HepG2 (cell line): ENCODE measurements around the gene ZDHHC24. TPM values are rescaled to one million over a fixed set of nuclear protein-coding genes. Genes with fewer than 3 reads are reported as not detected.

Experiments
- ARNT2 ChIP-seq: sonication (generic); formaldehyde crosslinking; IDR thresholded peaks from 2 replicates; pipeline ENCODE4 v1.8.0; 2022; ENCODE audit warnings: mild to moderate bottlenecking, low read depth, missing genetic modification reagents, moderate library complexity
- ATF3 ChIP-seq: sonication (generic); formaldehyde crosslinking; IDR thresholded peaks from 2 replicates; pipeline ENCODE4 v1.4.0; 2020; ENCODE audit warnings: missing genetic modification reagents
- CEBPZ ChIP-seq: IDR thresholded peaks from 2 replicates; pipeline ENCODE4 v1.6.1; 2012; ENCODE audit warnings: low read length, improper control_type of control experiment
- DNMT1 ChIP-seq: sonication (generic); formaldehyde crosslinking; IDR thresholded peaks from 2 replicates; pipeline ENCODE4 v1.5.1; 2020; ENCODE audit warnings: mild to moderate bottlenecking, missing genetic modification reagents
- HMG20A ChIP-seq: IDR thresholded peaks from 2 replicates; pipeline ENCODE4 v1.6.1; 2016; ENCODE audit warnings: borderline replicate concordance
- MIER3 ChIP-seq: IDR thresholded peaks from 2 replicates; pipeline ENCODE4 v1.6.1; 2016; ENCODE audit warnings: missing compliant biosample characterization, borderline replicate concordance
- MTF2 ChIP-seq: sonication (generic); formaldehyde crosslinking; IDR thresholded peaks from 2 replicates; pipeline ENCODE4 v1.5.0; 2020; ENCODE audit warnings: missing genetic modification reagents, borderline replicate concordance
- PCBP2 ChIP-seq: fragments of 200-400 bp; formaldehyde crosslinking; optimal IDR thresholded peaks from 2 replicates; pipeline ENCODE3; 2018; ENCODE audit warnings: low read length, low read depth; ENCODE audit not compliant: poor library complexity, severe bottlenecking
- ZNF142 ChIP-seq: sonication (generic); formaldehyde crosslinking; IDR thresholded peaks from 2 replicates; pipeline ENCODE4 v1.4.0; 2020; ENCODE audit warnings: missing genetic modification reagents
- ZNF615 ChIP-seq: sonication (generic); formaldehyde crosslinking; IDR thresholded peaks from 2 replicates; pipeline ENCODE4 v1.5.0; 2020; ENCODE audit warnings: mild to moderate bottlenecking, missing genetic modification reagents, borderline replicate concordance
- ZSCAN21 ChIP-seq: sonication (generic); formaldehyde crosslinking; IDR thresholded peaks from 2 replicates; pipeline ENCODE4 v1.8.0; 2022; ENCODE audit warnings: mild to moderate bottlenecking, missing genetic modification reagents, moderate library complexity, borderline replicate concordance
- ZZZ3 ChIP-seq: sonication (generic); formaldehyde crosslinking; IDR thresholded peaks from 2 replicates; pipeline ENCODE4 v1.4.0; 2020; ENCODE audit warnings: missing genetic modification reagents, mild to moderate bottlenecking, borderline replicate concordance
- polyA plus RNA-seq, 8 experiments: library from polyadenylated mRNA; depleted of rRNA in 3 of 8; stranded (reverse) in 7 of 8; unstranded in 1 of 8; fragments of >200 nt; fragmentation: Illumina TruSeq in 4 of 8; extraction: Trizol in 4 of 8; gene quantifications; 2 replicates each; pipeline versions ENCODE4 v1.2.1 to v1.2.3, GENCODE V29; 2011 to 2016; ENCODE audit warnings: low read depth in 4 of 8, missing spikeins in 1 of 8, mixed read lengths in 1 of 8; ENCODE audit not compliant: insufficient read depth in 1 of 8
- total RNA-seq, 5 experiments: library from RNA; depleted of rRNA; stranded (reverse); fragments of >200 nt; fragmentation: Illumina TruSeq; extraction: Trizol; gene quantifications; 2 replicates each; pipeline ENCODE4 v1.2.3, GENCODE V29; 2016; ENCODE audit warnings: low read depth in 1 of 5
- TF ChIP-seq, protein P1 (sequence below): sonication (generic); formaldehyde crosslinking; IDR thresholded peaks from 2 replicates; pipeline ENCODE4 v1.8.1; 2023; ENCODE audit warnings: mild to moderate bottlenecking, inconsistent platforms, moderate library complexity, missing genetic modification reagents, borderline replicate concordance
- TF ChIP-seq, protein P2 (sequence below): IDR thresholded peaks from 2 replicates; pipeline ENCODE4 v1.6.1; 2016; ENCODE audit warnings: missing compliant biosample characterization, missing genetic modification reagents, borderline replicate concordance

ZDHHC24 gene
- total and polyA plus RNA-seq, 2 of the 13 experiments (the other 11 are each of a cell fraction or from before 2014, with no cell fraction given) = 4.3 TPM

DNA sequence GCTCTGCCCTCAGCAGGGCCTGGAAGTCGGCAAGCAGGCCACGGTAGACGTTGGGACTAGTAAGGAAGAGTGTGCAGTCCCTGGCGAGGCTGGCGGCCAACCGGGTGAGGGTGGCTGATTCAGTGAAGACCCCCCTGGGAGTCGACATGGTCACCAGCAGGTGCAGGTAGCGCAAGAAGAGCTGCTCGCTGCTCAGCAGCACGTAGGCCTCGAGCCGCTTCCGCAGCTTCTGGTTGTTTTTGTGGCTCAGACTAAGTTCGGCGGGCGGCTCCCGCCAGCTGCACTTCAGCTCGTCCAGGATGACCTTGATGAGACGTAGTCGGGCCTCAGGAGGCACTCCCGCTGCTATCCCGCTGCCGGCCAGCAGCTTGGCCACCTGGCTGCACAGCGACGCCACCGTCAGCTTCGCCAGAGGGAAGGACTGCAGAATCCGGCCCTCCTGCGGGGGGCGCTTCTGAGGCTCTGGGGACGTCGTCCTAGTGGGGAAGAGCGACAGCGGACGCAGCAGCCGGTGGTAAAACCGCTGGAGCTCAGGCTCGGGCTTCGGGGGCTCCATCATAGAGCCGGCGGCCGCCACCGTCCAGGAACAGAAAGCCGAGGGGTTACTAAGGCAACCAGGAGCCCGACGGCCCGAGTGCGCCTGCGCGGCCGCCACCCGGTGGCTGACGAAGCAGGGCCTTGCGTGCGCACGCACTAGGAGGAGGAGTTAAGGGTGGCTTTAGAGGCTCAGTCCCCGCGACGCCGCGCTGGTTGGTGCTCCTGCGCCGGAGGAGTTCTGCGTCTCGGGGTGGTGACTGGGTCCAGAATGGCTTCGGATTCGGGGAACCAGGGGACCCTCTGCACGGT lies 46.8 kb upstream of the ZDHHC24 start, which contains the start of the genes CCDC87 and CCS (continued):
- TF ChIP-seq CEBPZ = no peak
- TF ChIP-seq PCBP2 = no peak
- TF ChIP-seq ZZZ3 = peak; percentile 78
- no peak; the same call in 1 of the 2 replicates for TF ChIP-seq ATF3 (CRISPR knock-in tag)
- TF ChIP-seq HMG20A (CRISPR knock-in tag) = peak; percentile 29; the same call in 1 of the 2 replicates
- TF ChIP-seq MTF2 (CRISPR knock-in tag) = no peak
- TF ChIP-seq MIER3 (CRISPR knock-in tag) = no peak
- TF ChIP-seq, protein P1, sequence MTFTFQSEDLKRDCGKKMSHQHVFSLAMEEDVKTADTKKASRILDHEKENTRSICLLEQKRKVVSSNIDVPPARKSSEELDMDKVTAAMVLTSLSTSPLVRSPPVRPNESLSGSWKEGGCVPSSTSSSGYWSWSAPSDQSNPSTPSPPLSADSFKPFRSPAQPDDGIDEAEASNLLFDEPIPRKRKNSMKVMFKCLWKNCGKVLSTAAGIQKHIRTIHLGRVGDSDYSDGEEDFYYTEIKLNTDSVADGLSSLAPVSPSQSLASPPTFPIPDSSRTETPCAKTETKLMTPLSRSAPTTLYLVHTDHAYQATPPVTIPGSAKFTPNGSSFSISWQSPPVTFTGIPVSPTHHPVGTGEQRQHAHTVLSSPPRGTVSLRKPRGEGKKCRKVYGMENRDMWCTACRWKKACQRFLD (CRISPR knock-in tag) = peak; percentile 84; the same call in 1 of the 2 replicates
- TF ChIP-seq DNMT1 (CRISPR knock-in tag) = no peak
- TF ChIP-seq ARNT2 (CRISPR knock-in tag) = peak; percentile 75; the same call in 1 of the 2 replicates
- peak; percentile 59; the same call in 1 of the 2 replicates for TF ChIP-seq ZSCAN21 (CRISPR knock-in tag)
- TF ChIP-seq, protein P2, sequence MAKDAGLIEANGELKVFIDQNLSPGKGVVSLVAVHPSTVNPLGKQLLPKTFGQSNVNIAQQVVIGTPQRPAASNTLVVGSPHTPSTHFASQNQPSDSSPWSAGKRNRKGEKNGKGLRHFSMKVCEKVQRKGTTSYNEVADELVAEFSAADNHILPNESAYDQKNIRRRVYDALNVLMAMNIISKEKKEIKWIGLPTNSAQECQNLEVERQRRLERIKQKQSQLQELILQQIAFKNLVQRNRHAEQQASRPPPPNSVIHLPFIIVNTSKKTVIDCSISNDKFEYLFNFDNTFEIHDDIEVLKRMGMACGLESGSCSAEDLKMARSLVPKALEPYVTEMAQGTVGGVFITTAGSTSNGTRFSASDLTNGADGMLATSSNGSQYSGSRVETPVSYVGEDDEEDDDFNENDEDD (CRISPR knock-in tag) = peak; percentile 81; the same call in 1 of the 2 replicates
- no peak for TF ChIP-seq ZNF615
- TF ChIP-seq ZNF142 (CRISPR knock-in tag) = peak; percentile 91
